ENCODE measurements around the gene VWDE.

Gene VWDE

GRCh38 chr7:12294701-12295100, 109.0 kb downstream of the VWDE start:
- no peak overlapping the region for H3K4me3 ChIP-seq (ENCODE audit: low read depth, low read length)

- H3K4me3 ChIP-seq (ENCODE audit: low read depth, low read length): no peak overlapping the region
Measured at GRCh38 chr7:12291870-12292269, 111.8 kb downstream of the VWDE start.

- no peak overlapping the region for H3K4me3 ChIP-seq (ENCODE audit: low read depth, low read length)
Measured at GRCh38 chr7:12290761-12291160, 112.9 kb downstream of the VWDE start.

GRCh38 chr7:12289996-12290395, 113.7 kb downstream of the VWDE start:
- no peak overlapping the region for H3K4me3 ChIP-seq (ENCODE audit: low read depth, low read length)

- H3K4me3 ChIP-seq (ENCODE audit: low read depth, low read length): no peak overlapping the region
Measured at GRCh38 chr7:12287901-12288300, 115.8 kb downstream of the VWDE start.

- H3K4me3 ChIP-seq (ENCODE audit: low read depth, low read length): no peak overlapping the region
Measured at GRCh38 chr7:12281038-12281437, 122.6 kb downstream of the VWDE start.
